ENCODE measurements around the gene PCP4. TPM values are rescaled to one million over a fixed set of nuclear protein-coding genes. Genes with fewer than 3 reads are reported as not detected.

Gene PCP4
- total and polyA plus RNA-seq, 9 of the 15 experiments (the other 6 are each of a cell fraction or from before 2014, with no cell fraction given), result not detected

GRCh38 chr21:39956586-39956985 lies 89.3 kb downstream of the PCP4 start:
- H3K4me2 ChIP-seq (ENCODE audit: insufficient read depth, low read length), result no peak overlapping the region
- H3K36me3 ChIP-seq (ENCODE audit: control insufficient read depth, insufficient read depth, low read length), result no peaks in the 10 kb centered on the region
- no peak overlapping the region for H2AFZ ChIP-seq (ENCODE audit: low read depth, low read length)
- no peaks in the 10 kb centered on the region for H3K79me2 ChIP-seq (ENCODE audit: control insufficient read depth, insufficient read depth, low read length)
- H3K27ac ChIP-seq (ENCODE audit: extremely low read depth, low read depth, low read length), result no peak overlapping the region
- no peak for ATAC-seq
- FAIRE-seq, result no peak
- intact Hi-C loops (cut with micrococcal nuclease) (no loop called here), in situ Hi-C loops (cut with MboI) (no loop called here)
- no peaks in the 10 kb centered on the region for H3K4me1 ChIP-seq (replicated peaks in 1 of 2; ENCODE audit: control insufficient read depth in 2 of 2, insufficient read depth in 2 of 2, low read length in 2 of 2)
- no peak overlapping the region for H3K9ac ChIP-seq (ENCODE audit: insufficient read depth in 1 of 2, low read depth in 2 of 2, low read length in 2 of 2)
- H4K20me1 ChIP-seq (replicated peaks; ENCODE audit: control insufficient read depth, insufficient read depth, low read length), result no peaks in the 10 kb centered on the region
- no peaks in the 10 kb centered on the region for H3K9me3 ChIP-seq (replicated peaks; ENCODE audit: control insufficient read depth, insufficient read depth, low read depth, low read length)
- 0% methylated on average over 4 of the region's 4 CpGs for WGBS (ENCODE audit: insufficient coverage, low coverage, missing lambda C conversion rate)
- no peak for DNase-seq (ENCODE audit: extremely low read depth in 1 of 4, low spot score in 3 of 4)
- no peak for TF ChIP-seq PYGO2 (tag; IDR thresholded peaks at IDR 0.05)
- no peak for TF ChIP-seq ZNF609 (CRISPR knock-in tag; IDR thresholded peaks at IDR 0.05; ENCODE audit: borderline replicate concordance)
- TF ChIP-seq, protein P1, sequence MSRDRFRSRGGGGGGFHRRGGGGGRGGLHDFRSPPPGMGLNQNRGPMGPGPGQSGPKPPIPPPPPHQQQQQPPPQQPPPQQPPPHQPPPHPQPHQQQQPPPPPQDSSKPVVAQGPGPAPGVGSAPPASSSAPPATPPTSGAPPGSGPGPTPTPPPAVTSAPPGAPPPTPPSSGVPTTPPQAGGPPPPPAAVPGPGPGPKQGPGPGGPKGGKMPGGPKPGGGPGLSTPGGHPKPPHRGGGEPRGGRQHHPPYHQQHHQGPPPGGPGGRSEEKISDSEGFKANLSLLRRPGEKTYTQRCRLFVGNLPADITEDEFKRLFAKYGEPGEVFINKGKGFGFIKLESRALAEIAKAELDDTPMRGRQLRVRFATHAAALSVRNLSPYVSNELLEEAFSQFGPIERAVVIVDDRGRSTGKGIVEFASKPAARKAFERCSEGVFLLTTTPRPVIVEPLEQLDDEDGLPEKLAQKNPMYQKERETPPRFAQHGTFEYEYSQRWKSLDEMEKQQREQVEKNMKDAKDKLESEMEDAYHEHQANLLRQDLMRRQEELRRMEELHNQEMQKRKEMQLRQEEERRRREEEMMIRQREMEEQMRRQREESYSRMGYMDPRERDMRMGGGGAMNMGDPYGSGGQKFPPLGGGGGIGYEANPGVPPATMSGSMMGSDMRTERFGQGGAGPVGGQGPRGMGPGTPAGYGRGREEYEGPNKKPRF (IDR thresholded peaks at IDR 0.05; ENCODE audit: low read depth, low read length), result no peak
- no peak for TF ChIP-seq ID3 (CRISPR knock-in tag; IDR thresholded peaks at IDR 0.05)
- TF ChIP-seq ID3 (tag; IDR thresholded peaks at IDR 0.05), result no peak
- TF ChIP-seq MECOM (CRISPR knock-in tag; IDR thresholded peaks at IDR 0.05), result no peak
- no peak for TF ChIP-seq CBX3 (IDR thresholded peaks at IDR 0.05; ENCODE audit: borderline replicate concordance in 1 of 2, low read length in 2 of 2)
- TF ChIP-seq NCOA1 (IDR thresholded peaks at IDR 0.05; ENCODE audit: low read depth), result no peak
- no peak for TF ChIP-seq TCF7L2 (IDR thresholded peaks at IDR 0.05; ENCODE audit: low read depth, low read length)
- no peak for TF ChIP-seq SLC30A9 (CRISPR knock-in tag; IDR thresholded peaks at IDR 0.05)
- TF ChIP-seq DEAF1 (CRISPR knock-in tag; IDR thresholded peaks at IDR 0.05), result no peak
- ChIA-PET POLR2A (no interaction called here), CTCF (ENCODE audit: low intra/inter-chr PET ratio) (no interaction called here)
- no peaks in the 10 kb centered on the region for H3K9me1 ChIP-seq (ENCODE audit: control insufficient read depth, insufficient read depth, low read length)
- BruUV-seq (replicated peaks), result no TSS peak
- H3K4me3 ChIP-seq, result no peak overlapping the region
- H3K27me3 ChIP-seq (ENCODE audit: control insufficient read depth in 2 of 2, insufficient read depth in 2 of 2, low read length in 2 of 2), result no peaks in the 10 kb centered on the region

Measured in K562 (cell line).